Skeletal muscle tissue (tissue), 4 donors: ENCODE measurements around the gene EXOC4. TPM values are rescaled to one million over a fixed set of nuclear protein-coding genes. Genes with fewer than 3 reads are reported as not detected.

Experiments
- H3K27ac ChIP-seq: one replicate; pipeline ENCODE4 v1.7.0; 2013; ENCODE audit warnings: mild to moderate bottlenecking, low read depth, low read length, inconsistent platforms
- H3K27me3 ChIP-seq, 3 donors: one replicate each; pipeline ENCODE4 v1.7.0; 2013; ENCODE audit warnings: low read length in 3 of 3; ENCODE audit not compliant: control insufficient read depth in 3 of 3, insufficient read depth in 3 of 3
- H3K36me3 ChIP-seq, 3 donors: one replicate each; pipeline ENCODE4 v1.7.0; 2013; ENCODE audit warnings: low read length in 3 of 3; ENCODE audit not compliant: control insufficient read depth in 3 of 3, insufficient read depth in 3 of 3
- H3K4me1 ChIP-seq, 3 donors: one replicate each; pipeline ENCODE4 v1.7.0; 2013; ENCODE audit warnings: low read length in 3 of 3, mild to moderate bottlenecking in 3 of 3; ENCODE audit not compliant: control insufficient read depth in 3 of 3, insufficient read depth in 3 of 3
- H3K4me3 ChIP-seq, 3 donors: one replicate each; pipeline ENCODE4 v1.7.0; 2013; ENCODE audit warnings: low read length in 3 of 3
- H3K9ac ChIP-seq, 3 donors: one replicate each; pipeline ENCODE4 v1.7.0; 2013; ENCODE audit warnings: low read length in 3 of 3, mild to moderate bottlenecking in 3 of 3, moderate library complexity in 2 of 3, low read depth in 1 of 3
- H3K9me3 ChIP-seq, 3 donors: one replicate each; pipeline ENCODE4 v1.7.0; 2013; ENCODE audit warnings: low read length in 3 of 3; ENCODE audit not compliant: control insufficient read depth in 3 of 3
- total RNA-seq: library from RNA; depleted of rRNA; stranded (reverse); fragments of >200 nt; gene quantifications from one replicate; pipeline ENCODE4 v1.2.3, GENCODE V29; 2014
- donor health status: Osteomylitis.

Gene EXOC4
- total RNA-seq, 1 donor from 2014 or later: 129 TPM

GRCh38 chr7:133683182-133683454 is 430.2 kb downstream of the EXOC4 start:
- Histone ChIP-seq H3K36me3 (no peaks in the 10 kb centered on the region), H3K27me3 (no peaks in the 10 kb centered on the region), H3K4me3 (no peak overlapping the region), H3K9me3 (no peaks in the 10 kb centered on the region), H3K27ac (no peak overlapping the region), H3K4me1 (no peaks in the 10 kb centered on the region), H3K9ac (no peak overlapping the region)

- Histone ChIP-seq H3K4me1 (no peaks in the 10 kb centered on the region), H3K36me3 (no peaks in the 10 kb centered on the region), H3K27me3 (no peaks in the 10 kb centered on the region), H3K9ac (no peak overlapping the region), H3K9me3 (no peaks in the 10 kb centered on the region), H3K4me3 (no peak overlapping the region), H3K27ac (no peak overlapping the region)
Measured at GRCh38 chr7:133688483-133689239, 435.8 kb downstream of the EXOC4 start.

DNA sequence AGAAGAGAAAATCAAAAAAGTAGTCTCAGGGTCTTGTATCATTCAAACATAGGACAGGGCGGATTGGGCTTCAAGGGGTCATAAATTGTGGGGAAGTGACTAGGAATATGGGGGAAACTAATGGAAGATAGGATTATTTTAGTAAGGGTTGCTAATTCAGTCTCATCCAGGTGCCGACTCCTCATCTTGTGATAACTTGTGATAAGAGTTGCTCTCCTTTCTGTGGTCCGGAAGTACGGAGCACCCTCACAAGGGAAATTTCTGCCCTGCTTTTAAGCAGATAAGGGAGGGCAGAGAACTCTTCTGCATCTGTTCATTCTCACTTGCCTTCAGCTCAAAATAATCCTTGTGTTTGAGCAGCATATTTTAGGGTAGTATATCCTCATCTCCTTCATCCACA is 437.9 kb downstream of the EXOC4 start:
- Histone ChIP-seq H3K9me3 (no peaks in the 10 kb centered on the region), H3K27me3 (no peaks in the 10 kb centered on the region), H3K4me3 (no peak overlapping the region), H3K9ac (no peak overlapping the region), H3K36me3 (no peaks in the 10 kb centered on the region), H3K27ac (no peak overlapping the region), H3K4me1 (no peaks in the 10 kb centered on the region)

DNA sequence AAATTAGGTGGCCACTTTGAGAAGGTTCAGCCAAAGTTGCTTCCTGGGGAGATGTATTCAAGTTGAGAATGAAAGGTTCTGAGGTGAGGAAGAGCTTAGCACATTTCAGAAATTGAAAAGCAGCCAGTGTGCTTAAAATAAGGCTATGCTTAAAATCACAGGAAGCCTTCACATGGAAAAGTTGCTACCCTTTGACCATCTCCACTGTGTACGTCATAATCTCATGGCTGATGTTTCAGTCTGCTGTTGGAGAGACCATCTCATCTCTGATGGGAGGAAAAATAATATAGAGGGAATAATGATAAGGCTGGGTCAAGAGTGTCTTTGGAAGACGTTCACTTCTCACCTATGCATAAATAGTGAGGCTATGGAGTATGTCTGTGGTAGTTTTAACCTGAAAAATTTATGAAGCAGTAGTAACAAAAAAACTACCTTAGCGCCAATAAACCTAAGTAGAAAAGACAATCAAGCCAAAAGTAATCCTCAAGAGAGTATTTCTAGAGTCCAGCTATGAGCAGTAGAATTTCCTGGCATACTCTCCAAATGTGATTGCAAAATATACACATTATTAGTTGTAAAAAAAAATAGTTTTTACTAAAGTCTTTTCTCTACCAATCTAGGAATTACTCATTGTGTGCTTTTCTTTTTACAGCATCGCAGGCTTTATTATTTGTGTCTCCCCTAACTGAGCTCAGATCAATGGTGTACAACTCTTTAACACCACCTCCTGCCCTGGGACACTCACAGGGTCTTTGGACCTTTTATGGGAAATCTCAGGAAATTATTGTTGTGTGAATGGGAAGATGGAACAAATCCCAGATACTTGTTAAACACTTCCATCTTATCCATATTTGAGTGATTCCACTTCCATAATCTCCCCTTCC is 439.1 kb downstream of the EXOC4 start:
- Histone ChIP-seq H3K4me3 (no peak overlapping the region), H3K27me3 (no peaks in the 10 kb centered on the region), H3K9ac (no peak overlapping the region), H3K4me1 (no peaks in the 10 kb centered on the region), H3K27ac (no peak overlapping the region), H3K36me3 (no peaks in the 10 kb centered on the region), H3K9me3 (no peaks in the 10 kb centered on the region)

- H3K4me1 ChIP-seq: no peaks in the 10 kb centered on the region
- H3K9ac ChIP-seq: no peak overlapping the region
- no peaks in the 10 kb centered on the region for H3K36me3 ChIP-seq
- H3K27me3 ChIP-seq: no peaks in the 10 kb centered on the region
- H3K9me3 ChIP-seq: no peaks in the 10 kb centered on the region
- H3K27ac ChIP-seq: no peak overlapping the region
- H3K4me3 ChIP-seq: no peak overlapping the region
Measured at GRCh38 chr7:133693281-133693680, 440.4 kb downstream of the EXOC4 start.

- H3K36me3 ChIP-seq: no peaks in the 10 kb centered on the region
- no peaks in the 10 kb centered on the region for H3K4me1 ChIP-seq
- H3K4me3 ChIP-seq: no peak overlapping the region
- no peaks in the 10 kb centered on the region for H3K27me3 ChIP-seq
- H3K27ac ChIP-seq: no peak overlapping the region
- H3K9ac ChIP-seq: no peak overlapping the region
- no peaks in the 10 kb centered on the region for H3K9me3 ChIP-seq
Measured at GRCh38 chr7:133696056-133696455, 443.2 kb downstream of the EXOC4 start.

GRCh38 chr7:133697585-133697984 is 444.7 kb downstream of the EXOC4 start:
- no peaks in the 10 kb centered on the region for H3K36me3 ChIP-seq
- no peaks in the 10 kb centered on the region for H3K9me3 ChIP-seq
- no peaks in the 10 kb centered on the region for H3K4me1 ChIP-seq
- no peaks in the 10 kb centered on the region for H3K27me3 ChIP-seq
- H3K9ac ChIP-seq: no peak overlapping the region
- no peak overlapping the region for H3K27ac ChIP-seq
- H3K4me3 ChIP-seq: no peak overlapping the region

DNA sequence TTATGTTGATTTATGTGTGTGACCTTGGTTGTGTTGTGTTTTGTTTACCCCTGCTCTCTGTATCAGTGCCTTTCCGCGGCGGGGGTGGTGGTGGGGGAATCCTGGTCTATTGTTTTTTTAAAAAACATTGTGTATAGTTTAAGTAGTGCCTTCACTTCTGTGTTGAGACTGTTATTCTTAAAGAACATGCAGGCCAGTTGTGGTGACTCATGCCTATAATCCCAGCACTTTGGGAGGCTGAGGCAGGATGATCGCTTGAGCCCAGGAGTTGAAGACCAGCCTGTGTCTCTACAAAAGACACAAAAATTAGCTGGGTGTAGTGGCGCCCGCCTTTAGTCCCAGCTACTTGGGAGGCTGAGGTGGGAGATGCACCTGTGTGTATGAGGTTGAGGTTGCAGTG is 445.2 kb downstream of the EXOC4 start:
- Histone ChIP-seq H3K36me3 (no peaks in the 10 kb centered on the region), H3K9ac (no peak overlapping the region), H3K4me1 (no peaks in the 10 kb centered on the region), H3K4me3 (no peak overlapping the region), H3K27me3 (no peaks in the 10 kb centered on the region), H3K27ac (no peak overlapping the region), H3K9me3 (no peaks in the 10 kb centered on the region)

DNA sequence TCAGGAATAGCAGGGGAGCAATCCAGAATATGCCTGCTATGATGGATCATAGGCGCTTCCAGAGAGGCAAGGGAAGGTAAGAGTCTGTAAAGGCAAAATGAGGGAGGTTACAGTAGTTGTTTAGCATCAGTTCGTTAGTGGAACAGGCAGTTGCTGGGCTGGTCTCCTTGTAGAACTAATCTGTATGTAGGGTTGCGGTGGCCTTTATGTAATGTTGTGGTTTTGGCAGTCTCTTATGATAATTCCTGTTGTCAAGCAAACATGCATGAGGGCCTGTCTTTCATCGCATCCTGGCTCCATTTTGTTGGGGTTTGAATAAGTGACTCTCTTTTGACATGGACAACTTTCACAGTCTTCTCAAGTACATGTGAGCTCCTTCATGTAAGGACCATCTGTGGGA is 446.5 kb downstream of the EXOC4 start:
- no peak overlapping the region for H3K4me3 ChIP-seq
- H3K36me3 ChIP-seq: no peaks in the 10 kb centered on the region
- no peak overlapping the region for H3K9ac ChIP-seq
- H3K27ac ChIP-seq: no peak overlapping the region
- H3K4me1 ChIP-seq: peaks cover 0 to 1% (median 0%) of the 10 kb centered on the region in 3 donors
- no peaks in the 10 kb centered on the region for H3K9me3 ChIP-seq
- no peaks in the 10 kb centered on the region for H3K27me3 ChIP-seq

DNA sequence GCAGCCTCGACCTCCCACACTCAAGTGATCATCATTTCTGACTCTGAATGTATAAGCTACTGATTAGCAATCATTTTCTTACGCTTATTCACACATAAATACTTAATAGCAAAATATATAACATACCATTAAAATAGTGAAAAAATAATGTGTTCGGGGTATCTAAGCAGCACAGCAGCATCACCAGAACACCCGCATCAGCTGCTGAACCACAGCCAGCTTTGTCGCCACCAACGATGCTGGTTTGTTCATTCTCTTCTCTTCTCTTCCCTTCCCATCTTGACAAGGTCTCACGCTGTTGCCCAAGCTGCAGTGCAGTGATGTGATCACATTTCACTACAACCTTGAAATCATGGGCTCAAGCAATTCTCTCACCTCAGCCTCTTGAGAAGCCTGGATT is 449.2 kb downstream of the EXOC4 start:
- Histone ChIP-seq H3K9me3 (no peaks in the 10 kb centered on the region), H3K27ac (no peak overlapping the region), H3K4me3 (no peak overlapping the region), H3K36me3 (no peaks in the 10 kb centered on the region), H3K4me1 (peaks cover 0 to 2% (median 0%) of the 10 kb centered on the region in 3 donors), H3K9ac (no peak overlapping the region), H3K27me3 (no peaks in the 10 kb centered on the region)
